PFSK-1 (cell line): ENCODE results near the gene C10orf120.

Experiments
- POLR2AphosphoS5 ChIP-seq: IDR thresholded peaks from 2 replicates; pipeline ENCODE4 v1.6.1; 2012; ENCODE audit warnings: low read depth, mild to moderate bottlenecking, control low read depth, low read length, moderate library complexity
- SIN3A ChIP-seq: IDR thresholded peaks from 2 replicates; pipeline ENCODE4 v1.6.1; 2012; ENCODE audit warnings: mild to moderate bottlenecking, low read length, moderate library complexity, borderline replicate concordance; ENCODE audit not compliant: insufficient read depth
- TAF1 ChIP-seq: IDR thresholded peaks from 2 replicates; pipeline ENCODE4 v1.6.1; 2012; ENCODE audit warnings: low read length, control low read depth, borderline replicate concordance; ENCODE audit not compliant: insufficient read depth
- TF ChIP-seq, protein P1 (sequence below), 2 experiments: IDR thresholded peaks; 2 replicates each; pipeline versions ENCODE4 v1.6.1 to v1.8.0; 2011 to 2012; ENCODE audit warnings: low read depth in 2 of 2, low read length in 2 of 2, control low read depth in 1 of 2, inconsistent platforms in 1 of 2, mild to moderate bottlenecking in 1 of 2, moderate library complexity in 1 of 2; ENCODE audit not compliant: insufficient read depth in 1 of 2

DNA sequence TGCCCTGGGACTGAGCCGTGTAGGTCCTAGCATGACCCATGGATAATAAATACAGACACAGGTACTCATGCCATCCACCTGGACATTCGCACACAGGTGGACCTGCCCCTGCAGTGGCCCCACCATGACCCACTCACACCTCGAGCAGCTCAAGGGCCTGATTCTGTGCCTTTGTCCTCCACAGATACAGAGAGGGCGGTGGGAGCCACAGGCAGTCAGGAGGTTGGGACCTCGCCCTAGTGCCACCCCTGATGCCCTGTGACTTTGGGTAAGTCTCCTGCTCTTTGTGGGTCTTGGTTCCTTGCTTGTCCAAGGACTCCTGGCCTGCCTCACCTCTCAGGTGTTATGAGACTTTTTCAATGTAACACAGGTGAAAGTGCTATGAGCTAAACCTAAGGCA, 42.9 kb downstream of the C10orf120 start:
- TF ChIP-seq POLR2AphosphoS5 (no peak), SIN3A (no peak), TAF1 (no peak)
- TF ChIP-seq, protein P1, sequence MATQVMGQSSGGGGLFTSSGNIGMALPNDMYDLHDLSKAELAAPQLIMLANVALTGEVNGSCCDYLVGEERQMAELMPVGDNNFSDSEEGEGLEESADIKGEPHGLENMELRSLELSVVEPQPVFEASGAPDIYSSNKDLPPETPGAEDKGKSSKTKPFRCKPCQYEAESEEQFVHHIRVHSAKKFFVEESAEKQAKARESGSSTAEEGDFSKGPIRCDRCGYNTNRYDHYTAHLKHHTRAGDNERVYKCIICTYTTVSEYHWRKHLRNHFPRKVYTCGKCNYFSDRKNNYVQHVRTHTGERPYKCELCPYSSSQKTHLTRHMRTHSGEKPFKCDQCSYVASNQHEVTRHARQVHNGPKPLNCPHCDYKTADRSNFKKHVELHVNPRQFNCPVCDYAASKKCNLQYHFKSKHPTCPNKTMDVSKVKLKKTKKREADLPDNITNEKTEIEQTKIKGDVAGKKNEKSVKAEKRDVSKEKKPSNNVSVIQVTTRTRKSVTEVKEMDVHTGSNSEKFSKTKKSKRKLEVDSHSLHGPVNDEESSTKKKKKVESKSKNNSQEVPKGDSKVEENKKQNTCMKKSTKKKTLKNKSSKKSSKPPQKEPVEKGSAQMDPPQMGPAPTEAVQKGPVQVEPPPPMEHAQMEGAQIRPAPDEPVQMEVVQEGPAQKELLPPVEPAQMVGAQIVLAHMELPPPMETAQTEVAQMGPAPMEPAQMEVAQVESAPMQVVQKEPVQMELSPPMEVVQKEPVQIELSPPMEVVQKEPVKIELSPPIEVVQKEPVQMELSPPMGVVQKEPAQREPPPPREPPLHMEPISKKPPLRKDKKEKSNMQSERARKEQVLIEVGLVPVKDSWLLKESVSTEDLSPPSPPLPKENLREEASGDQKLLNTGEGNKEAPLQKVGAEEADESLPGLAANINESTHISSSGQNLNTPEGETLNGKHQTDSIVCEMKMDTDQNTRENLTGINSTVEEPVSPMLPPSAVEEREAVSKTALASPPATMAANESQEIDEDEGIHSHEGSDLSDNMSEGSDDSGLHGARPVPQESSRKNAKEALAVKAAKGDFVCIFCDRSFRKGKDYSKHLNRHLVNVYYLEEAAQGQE (IDR thresholded peaks at IDR 0.05; ENCODE audit: insufficient read depth in 1 of 2, low read depth in 2 of 2, low read length in 2 of 2) = no peak
